Measurements from ENCODE around the gene TRERF1. TPM values are rescaled to one million over a fixed set of nuclear protein-coding genes. Genes with fewer than 3 reads are reported as not detected.

The TRERF1 gene
- total RNA-seq, 1 donor from 2014 or later, result 8.3 TPM

GRCh38 chr6:42453654-42454427 is 2.1 kb upstream of the TRERF1 start:
- Mint-ChIP-seq H3K27me3 (ENCODE audit: insufficient read depth, low read depth) (peaks cover 8% of the 10 kb centered on the region), H3K4me1 (peaks cover 33% of the 10 kb centered on the region), H3K4me3 (peak overlapping the region; percentile 100), H3K27ac (peak overlapping the region; percentile 16), H3K9me3 (no peaks in the 10 kb centered on the region), H3K36me3 (no peaks in the 10 kb centered on the region)
- peak overlapping the region; percentile 61 for H2AFZ ChIP-seq (replicated peaks)
- H3F3A ChIP-seq (ENCODE audit: low read depth), result peaks cover 66% of the 10 kb centered on the region
- H3K4me1 ChIP-seq, result peaks cover 33% of the 10 kb centered on the region
- H3K9ac ChIP-seq, result no peak overlapping the region
- DNase-seq (ENCODE audit: low spot score), result peak; percentile 85
- H3K9me3 ChIP-seq (ENCODE audit: low read depth), result no peaks in the 10 kb centered on the region
- H3K27ac ChIP-seq, result peak overlapping the region; percentile 88
- peak overlapping the region; percentile 78 for H3K4me3 ChIP-seq
- no peaks in the 10 kb centered on the region for H3K36me3 ChIP-seq
- H3K79me2 ChIP-seq (ENCODE audit: low read depth), result peaks cover 29% of the 10 kb centered on the region
- H3K4me2 ChIP-seq, result peak overlapping the region; percentile 87
- H4K20me1 ChIP-seq (ENCODE audit: low read depth), result peaks cover 19% of the 10 kb centered on the region
- H3K27me3 ChIP-seq, result no peaks in the 10 kb centered on the region
- no peak for TF ChIP-seq EZH2 (IDR thresholded peaks at IDR 0.05)
- no peak for TF ChIP-seq EZH2phosphoT487 (IDR thresholded peaks at IDR 0.05)
- TF ChIP-seq, protein P1, sequence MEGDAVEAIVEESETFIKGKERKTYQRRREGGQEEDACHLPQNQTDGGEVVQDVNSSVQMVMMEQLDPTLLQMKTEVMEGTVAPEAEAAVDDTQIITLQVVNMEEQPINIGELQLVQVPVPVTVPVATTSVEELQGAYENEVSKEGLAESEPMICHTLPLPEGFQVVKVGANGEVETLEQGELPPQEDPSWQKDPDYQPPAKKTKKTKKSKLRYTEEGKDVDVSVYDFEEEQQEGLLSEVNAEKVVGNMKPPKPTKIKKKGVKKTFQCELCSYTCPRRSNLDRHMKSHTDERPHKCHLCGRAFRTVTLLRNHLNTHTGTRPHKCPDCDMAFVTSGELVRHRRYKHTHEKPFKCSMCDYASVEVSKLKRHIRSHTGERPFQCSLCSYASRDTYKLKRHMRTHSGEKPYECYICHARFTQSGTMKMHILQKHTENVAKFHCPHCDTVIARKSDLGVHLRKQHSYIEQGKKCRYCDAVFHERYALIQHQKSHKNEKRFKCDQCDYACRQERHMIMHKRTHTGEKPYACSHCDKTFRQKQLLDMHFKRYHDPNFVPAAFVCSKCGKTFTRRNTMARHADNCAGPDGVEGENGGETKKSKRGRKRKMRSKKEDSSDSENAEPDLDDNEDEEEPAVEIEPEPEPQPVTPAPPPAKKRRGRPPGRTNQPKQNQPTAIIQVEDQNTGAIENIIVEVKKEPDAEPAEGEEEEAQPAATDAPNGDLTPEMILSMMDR (IDR thresholded peaks at IDR 0.05), result no peak

GRCh38 chr6:42453031-42453653 is 1.4 kb upstream of the TRERF1 start:
- Mint-ChIP-seq H3K36me3 (peaks cover 4% of the 10 kb centered on the region), H3K4me1 (peaks cover 40% of the 10 kb centered on the region), H3K27me3 (ENCODE audit: insufficient read depth, low read depth) (peaks cover 8% of the 10 kb centered on the region), H3K9me3 (no peaks in the 10 kb centered on the region), H3K27ac (no peak overlapping the region), H3K4me3 (peak overlapping the region; percentile 100)
- DNase-seq (ENCODE audit: low spot score), result peak; percentile 96
- Histone ChIP-seq H3K4me3 (peak overlapping the region; percentile 78), H3F3A (ENCODE audit: low read depth) (peaks cover 68% of the 10 kb centered on the region), H3K9me3 (ENCODE audit: low read depth) (no peaks in the 10 kb centered on the region), H3K27ac (peak overlapping the region; percentile 88), H3K36me3 (no peaks in the 10 kb centered on the region), H2AFZ (replicated peaks) (peak overlapping the region; percentile 61), H3K27me3 (no peaks in the 10 kb centered on the region), H3K9ac (no peak overlapping the region), H3K4me2 (peak overlapping the region; percentile 87), H3K79me2 (ENCODE audit: low read depth) (peaks cover 36% of the 10 kb centered on the region), H3K4me1 (peaks cover 40% of the 10 kb centered on the region), H4K20me1 (ENCODE audit: low read depth) (peaks cover 26% of the 10 kb centered on the region)
- TF ChIP-seq EZH2 (IDR thresholded peaks at IDR 0.05), result no peak
- TF ChIP-seq, protein P1 (IDR thresholded peaks at IDR 0.05), result no peak
- no peak for TF ChIP-seq EZH2phosphoT487 (IDR thresholded peaks at IDR 0.05)

GRCh38 chr6:42452171-42453030 is 675 bp upstream of the TRERF1 start:
- peaks cover 41% of the 10 kb centered on the region for H3K4me1 Mint-ChIP-seq
- Histone ChIP-seq H3K27ac (peak overlapping the region; percentile 88), H3F3A (ENCODE audit: low read depth) (peaks cover 68% of the 10 kb centered on the region), H2AFZ (replicated peaks) (peak overlapping the region; percentile 7), H3K4me1 (peaks cover 41% of the 10 kb centered on the region), H3K4me2 (peak overlapping the region; percentile 87), H3K36me3 (no peaks in the 10 kb centered on the region), H3K27me3 (no peaks in the 10 kb centered on the region), H3K9me3 (ENCODE audit: low read depth) (no peaks in the 10 kb centered on the region), H4K20me1 (ENCODE audit: low read depth) (peaks cover 33% of the 10 kb centered on the region), H3K9ac (peak overlapping the region; percentile 25), H3K4me3 (peak overlapping the region; percentile 78), H3K79me2 (ENCODE audit: low read depth) (peaks cover 43% of the 10 kb centered on the region)
- H3K9me3 Mint-ChIP-seq, result no peaks in the 10 kb centered on the region
- H3K27ac Mint-ChIP-seq, result peak overlapping the region; percentile 98
- peak overlapping the region; percentile 100 for H3K4me3 Mint-ChIP-seq
- peak; percentile 93 for DNase-seq (ENCODE audit: low spot score)
- TF ChIP-seq, protein P1 (IDR thresholded peaks at IDR 0.05), result no peak
- TF ChIP-seq EZH2 (IDR thresholded peaks at IDR 0.05) (no peak), EZH2phosphoT487 (IDR thresholded peaks at IDR 0.05) (no peak)
- peaks cover 11% of the 10 kb centered on the region for H3K27me3 Mint-ChIP-seq (ENCODE audit: insufficient read depth, low read depth)
- H3K36me3 Mint-ChIP-seq, result peaks cover 6% of the 10 kb centered on the region
